NCI-H187 (cell line): ENCODE data around the gene ADORA2A.

Experiments
- DNase-seq, 2 experiments: peaks; one replicate each; lab custom pipeline; 2025; lab: John Stamatoyannopoulos, UW

The ADORA2A gene

GRCh38 chr22:24404561-24405275 lies 22.7 kb upstream of the ADORA2A start:
- DNase-seq = no peak

- no peak for DNase-seq
Observed at GRCh38 chr22:24405631-24406321, 21.6 kb upstream of the ADORA2A start.

GRCh38 chr22:24406322-24407277 lies 20.8 kb upstream of the ADORA2A start:
- no peak for DNase-seq

GRCh38 chr22:24407278-24407665 lies 20.1 kb upstream of the ADORA2A start:
- no peak for DNase-seq

GRCh38 chr22:24407884-24408283 lies 19.5 kb upstream of the ADORA2A start:
- DNase-seq = no peak

GRCh38 chr22:24408630-24409029 lies 18.8 kb upstream of the ADORA2A start:
- DNase-seq = no peak

GRCh38 chr22:24409707-24410106 lies 17.7 kb upstream of the ADORA2A start:
- no peak for DNase-seq

- no peak for DNase-seq
Observed at GRCh38 chr22:24410110-24410856, 17.1 kb upstream of the ADORA2A start.

GRCh38 chr22:24411256-24412004 lies 16.0 kb upstream of the ADORA2A start:
- no peak for DNase-seq

GRCh38 chr22:24412274-24412673 lies 15.1 kb upstream of the ADORA2A start:
- no peak for DNase-seq

GRCh38 chr22:24413271-24413670 lies 14.1 kb upstream of the ADORA2A start:
- no peak for DNase-seq

GRCh38 chr22:24413736-24414385 lies 13.5 kb upstream of the ADORA2A start:
- no peak for DNase-seq

GRCh38 chr22:24414523-24414922 lies 12.9 kb upstream of the ADORA2A start:
- no peak for DNase-seq

GRCh38 chr22:24414984-24415945 lies 12.1 kb upstream of the ADORA2A start:
- DNase-seq = no peak

GRCh38 chr22:24416095-24416494 lies 11.3 kb upstream of the ADORA2A start:
- no peak for DNase-seq

- DNase-seq = no peak
Observed at GRCh38 chr22:24416611-24417010, 10.8 kb upstream of the ADORA2A start.

GRCh38 chr22:24417200-24417599 lies 10.2 kb upstream of the ADORA2A start:
- no peak for DNase-seq

- DNase-seq = no peak
Observed at GRCh38 chr22:24417901-24418641, 9.3 kb upstream of the ADORA2A start.
